GM19193 (cell line): ENCODE measurements around the gene TRIP12.

Experiments used
- POLR2A ChIP-seq: IDR thresholded peaks from 4 replicates; pipeline ENCODE4 v1.6.1; 2011; ENCODE audit not compliant: insufficient read depth, insufficient read length; ENCODE audit errors: extremely low read depth

The TRIP12 gene

DNA sequence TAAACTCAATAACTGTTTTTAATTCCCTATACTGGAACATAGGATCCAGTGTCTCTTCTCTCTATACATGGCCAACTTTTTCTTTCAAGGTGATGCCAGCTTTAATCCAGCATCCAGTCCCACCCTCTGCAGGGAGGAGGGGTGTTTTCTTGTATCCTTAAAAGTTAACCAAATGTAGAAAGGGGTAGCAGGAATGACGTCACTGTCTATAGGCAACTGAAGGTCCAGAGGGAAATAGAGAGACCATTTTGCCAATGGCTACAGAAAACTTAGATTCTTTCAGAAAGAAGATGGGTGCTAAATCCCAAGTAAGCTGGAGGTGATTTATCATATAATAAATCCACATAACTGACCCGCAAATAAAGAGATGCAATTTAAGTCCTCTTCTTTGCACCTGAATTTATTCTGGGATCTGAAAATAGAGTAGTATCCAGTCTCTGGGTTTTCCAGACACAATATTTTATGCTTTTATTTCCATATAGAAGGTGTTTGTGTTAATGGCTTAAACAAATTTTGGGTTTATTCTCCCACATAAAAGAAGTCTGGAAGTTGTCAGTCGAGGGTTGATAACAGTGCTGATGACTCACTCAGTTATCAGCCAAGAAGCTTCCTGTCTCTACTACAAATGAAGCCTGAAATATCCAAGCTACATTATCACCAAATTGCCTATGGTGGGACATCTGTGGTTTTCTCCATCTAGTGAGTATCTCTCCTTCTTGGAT is 201.7 kb downstream of the TRIP12 start:
- no peak for TF ChIP-seq POLR2A

GRCh38 chr2:229718057-229718456 is 203.8 kb downstream of the TRIP12 start:
- no peak for TF ChIP-seq POLR2A

DNA sequence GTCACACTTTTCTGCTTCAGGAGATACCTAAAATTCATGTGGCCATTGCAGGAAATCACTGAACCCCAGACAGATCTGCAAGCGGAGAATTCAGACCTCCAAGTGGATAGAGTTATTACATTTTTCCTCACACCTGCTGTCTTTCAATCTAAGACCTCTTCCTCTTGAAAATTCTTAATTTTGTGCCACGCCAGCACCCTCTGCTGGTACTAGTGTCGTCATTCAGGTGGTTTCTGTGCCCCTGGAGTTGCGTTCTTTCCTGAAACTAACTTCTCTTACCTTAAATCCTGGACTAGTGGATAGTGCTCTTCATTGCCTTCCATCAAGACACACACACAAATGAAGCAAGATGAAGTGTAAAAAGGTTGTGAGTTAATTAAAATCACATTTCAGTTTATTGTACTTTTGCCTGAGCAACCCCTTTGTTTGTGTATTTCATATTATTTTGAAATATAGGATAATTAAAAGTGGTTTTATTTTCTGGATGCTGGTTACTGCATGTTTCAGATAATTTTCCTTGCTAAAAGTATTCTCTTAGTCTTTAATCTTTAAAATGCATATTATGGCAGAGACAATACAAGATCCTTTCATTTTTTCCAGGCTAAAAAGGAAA is 205.8 kb downstream of the TRIP12 start:
- no peak for TF ChIP-seq POLR2A

DNA sequence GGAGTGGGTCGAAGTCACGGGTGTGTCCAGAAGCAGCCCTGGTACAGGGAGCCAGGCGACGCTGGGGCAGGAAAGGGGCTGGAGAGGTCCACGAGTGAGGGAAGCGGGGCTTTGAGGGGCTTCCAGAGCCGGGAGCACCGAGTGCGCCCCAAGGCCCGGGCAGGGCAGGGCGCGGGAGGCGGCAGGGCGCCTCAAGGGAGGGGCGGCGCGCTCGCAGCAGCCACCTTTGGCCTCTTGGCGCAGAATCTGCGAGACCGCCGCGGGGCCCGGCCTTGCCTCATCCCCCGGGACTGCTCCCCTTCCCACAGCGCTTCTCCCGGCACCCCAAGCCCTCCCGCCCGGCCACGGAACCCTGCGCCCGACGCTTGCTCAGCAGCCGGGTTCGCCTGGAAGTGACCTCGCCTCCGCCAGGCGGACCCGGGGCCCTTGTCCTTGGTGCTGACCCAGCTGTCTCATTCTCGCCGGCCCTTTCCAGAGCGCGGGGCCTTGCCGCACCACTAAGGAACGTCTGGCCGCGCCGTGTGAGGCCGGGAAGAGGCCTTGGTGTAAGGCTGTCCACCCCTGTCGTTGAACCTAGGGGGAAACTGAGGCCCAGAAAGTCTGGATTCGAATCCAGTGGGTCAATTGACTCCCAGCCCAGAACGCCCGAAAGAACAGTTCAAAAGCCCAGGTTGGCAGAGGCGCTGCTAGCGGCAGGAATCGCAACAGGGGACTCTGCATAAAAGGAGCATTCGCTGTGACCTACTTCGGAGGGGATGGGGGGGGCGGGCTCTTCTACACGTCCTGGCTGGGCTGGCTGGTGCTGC is 206.9 kb downstream of the TRIP12 start:
- TF ChIP-seq POLR2A = no peak

- TF ChIP-seq POLR2A = no peak
Measured at GRCh38 chr2:229714080-229714735, 207.6 kb downstream of the TRIP12 start, which contains the start of gene DNER. DNER (minus strand) TSS chr2:229714555; CDS start chr2:229714423, 132 bp downstream.
